ENCODE measurements around the gene KRTAP16-1.

GRCh38 chr17:41332239-41332638 lies 23.1 kb upstream of the KRTAP16-1 start:
- TF ChIP-seq EZH2 (IDR thresholded peaks at IDR 0.05; ENCODE audit: low read depth, low read length, severe bottlenecking) (no peak), POLR2A (IDR thresholded peaks at IDR 0.05; ENCODE audit: control extremely low read depth in 1 of 2, low read depth in 2 of 2, low read length in 2 of 2) (no peak), SP1 (IDR thresholded peaks at IDR 0.05; ENCODE audit: low read depth, low read length) (no peak)
